IMR-90 (cell line): Measurements from ENCODE around the gene HADHA. TPM values are rescaled to one million over a fixed set of nuclear protein-coding genes. Genes with fewer than 3 reads are reported as not detected.

ENCODE experiments used
- ATAC-seq: fragments of 200-7000 bp; cut with Tn5 transposase; 2 replicates; pipeline ENCODE4 v1.9.1; 2020; ENCODE audit warnings: low read depth, mild to moderate bottlenecking, moderate library complexity
- BruUV-seq: library from RNA; stranded (reverse); fragments of 400-500 nt; replicated peaks from 2 replicates; lab custom pipeline; 2021; lab: Mats Ljungman, UMichigan
- CTCF ChIA-PET: fragments of 300-600 bp; formaldehyde crosslinking; extraction: SDS; loops from one replicate; lab custom pipeline; 2021; ENCODE audit warnings: antibody characterized with exemption; lab: Yijun Ruan, JAX
- POLR2A ChIA-PET: fragments of 300-600 bp; sonication (Branson Sonifier 250); formaldehyde crosslinking; loops from one replicate; lab custom pipeline; 2022; ENCODE audit warnings: antibody characterized with exemption; ENCODE audit not compliant: unreplicated experiment; lab: Charles Lee
- DNase-seq: peaks from one replicate; pipeline ENCODE4 v3.0.0; 2013
- H2AFZ ChIP-seq: replicated peaks from 2 replicates; pipeline ENCODE3; 2013; ENCODE audit warnings: low read length, mild to moderate bottlenecking; ENCODE audit not compliant: poor library complexity
- H2AK5ac ChIP-seq: 2 replicates; pipeline ENCODE4 v1.6.1; 2013; ENCODE audit warnings: low read depth, low read length, inconsistent platforms
- H2AK9ac ChIP-seq: replicated peaks from 2 replicates; pipeline ENCODE3; 2013; ENCODE audit warnings: mild to moderate bottlenecking, low read depth, low read length, moderate library complexity; ENCODE audit not compliant: poor library complexity
- H2BK120ac ChIP-seq: 2 replicates; pipeline ENCODE4 v1.6.1; 2013; ENCODE audit warnings: low read depth, low read length, inconsistent platforms
- H2BK15ac ChIP-seq: 3 replicates; pipeline ENCODE4 v1.6.1; 2013; ENCODE audit warnings: low read depth, low read length, inconsistent platforms
- H2BK20ac ChIP-seq: 2 replicates; pipeline ENCODE4 v1.6.1; 2013; ENCODE audit warnings: low read depth, mild to moderate bottlenecking, inconsistent platforms, low read length, moderate library complexity
- H2BK5ac ChIP-seq: 2 replicates; pipeline ENCODE4 v1.6.1; 2013; ENCODE audit warnings: mild to moderate bottlenecking, low read depth, low read length, inconsistent platforms; ENCODE audit not compliant: poor library complexity, severe bottlenecking
- H3K14ac ChIP-seq: replicated peaks from 2 replicates; pipeline ENCODE4 v1.6.1; 2013; ENCODE audit warnings: low read depth, low read length, inconsistent platforms
- H3K18ac ChIP-seq: 2 replicates; pipeline ENCODE4 v1.6.1; 2013; ENCODE audit warnings: low read depth, low read length, control low read depth
- H3K23ac ChIP-seq: 2 replicates; pipeline ENCODE4 v1.6.1; 2013; ENCODE audit warnings: low read depth, low read length, inconsistent platforms
- H3K27ac ChIP-seq: 2 replicates; pipeline ENCODE4 v1.5.1; 2013; ENCODE audit warnings: mild to moderate bottlenecking, control low read depth, low read length; ENCODE audit not compliant: insufficient read depth
- H3K27me3 ChIP-seq: 2 replicates; pipeline ENCODE4 v1.6.1; 2013; ENCODE audit warnings: low read length; ENCODE audit not compliant: control insufficient read depth, insufficient read depth
- H3K36me3 ChIP-seq: 2 replicates; pipeline ENCODE4 v1.6.1; 2013; ENCODE audit warnings: low read length, mixed read lengths; ENCODE audit not compliant: control insufficient read depth, insufficient read depth
- H3K4ac ChIP-seq: 2 replicates; pipeline ENCODE4 v1.6.1; 2013; ENCODE audit warnings: low read depth, low read length, inconsistent platforms
- H3K4me1 ChIP-seq: 2 replicates; pipeline ENCODE4 v1.6.1; 2013; ENCODE audit warnings: low read length, mixed read lengths; ENCODE audit not compliant: control insufficient read depth, insufficient read depth
- H3K4me2 ChIP-seq: 2 replicates; pipeline ENCODE4 v1.6.1; 2013; ENCODE audit warnings: low read depth, mild to moderate bottlenecking, control low read depth, low read length, moderate library complexity
- H3K4me3 ChIP-seq: 2 replicates; pipeline ENCODE4 v1.5.1; 2013; ENCODE audit warnings: low read depth, mild to moderate bottlenecking, control low read depth, low read length, moderate library complexity; ENCODE audit not compliant: insufficient read depth
- H3K56ac ChIP-seq: 2 replicates; pipeline ENCODE4 v1.6.1; 2013; ENCODE audit warnings: low read length, inconsistent platforms; ENCODE audit not compliant: insufficient read depth; ENCODE audit errors: extremely low read depth
- H3K79me1 ChIP-seq, 2 experiments: 2 replicates each; pipeline ENCODE4 v1.6.1; 2013; ENCODE audit warnings: low read length in 2 of 2, inconsistent platforms in 1 of 2, low read depth in 1 of 2
- H3K9ac ChIP-seq: 2 replicates; pipeline ENCODE4 v1.6.1; 2013; ENCODE audit warnings: low read depth, low read length, control low read depth
- H3K9me1 ChIP-seq: 2 replicates; pipeline ENCODE4 v1.6.1; 2013; ENCODE audit warnings: low read length, inconsistent platforms; ENCODE audit not compliant: insufficient read depth
- H3K9me3 ChIP-seq: 2 replicates; pipeline ENCODE4 v1.6.1; 2013; ENCODE audit warnings: low read length; ENCODE audit not compliant: control insufficient read depth, insufficient read depth
- H4K20me1 ChIP-seq: 2 replicates; pipeline ENCODE4 v1.6.1; 2013; ENCODE audit warnings: low read length, inconsistent platforms; ENCODE audit not compliant: insufficient read depth
- H4K5ac ChIP-seq: 2 replicates; pipeline ENCODE4 v1.6.1; 2013; ENCODE audit warnings: mild to moderate bottlenecking, low read depth, low read length, control low read depth
- H4K8ac ChIP-seq, 2 experiments: 2 replicates each; pipeline ENCODE4 v1.6.1; 2013; ENCODE audit warnings: low read depth in 2 of 2, low read length in 2 of 2, control low read depth in 1 of 2, inconsistent platforms in 1 of 2
- H4K91ac ChIP-seq: 2 replicates; pipeline ENCODE4 v1.6.1; 2013; ENCODE audit warnings: low read depth, low read length, inconsistent platforms; ENCODE audit not compliant: insufficient read depth
- BHLHE40 ChIP-seq: fragments of 150-350 bp; IDR thresholded peaks from 2 replicates; pipeline ENCODE4 v1.6.1; 2016; ENCODE audit warnings: mild to moderate bottlenecking, low read depth, low read length
- CEBPB ChIP-seq: IDR thresholded peaks from 2 replicates; pipeline ENCODE4 v1.6.1; 2012; ENCODE audit warnings: low read depth, low read length, improper control_type of control experiment
- CHD1 ChIP-seq: IDR thresholded peaks from 2 replicates; pipeline ENCODE4 v1.6.1; 2012; ENCODE audit warnings: low read depth, low read length, improper control_type of control experiment
- MAFK ChIP-seq: IDR thresholded peaks from 2 replicates; pipeline ENCODE4 v1.6.1; 2012; ENCODE audit warnings: low read depth, low read length, improper control_type of control experiment
- MXI1 ChIP-seq: IDR thresholded peaks from 2 replicates; pipeline ENCODE4 v1.6.1; 2012; ENCODE audit warnings: low read depth, mild to moderate bottlenecking, low read length, moderate library complexity, borderline replicate concordance
- NFE2L2 ChIP-seq: fragments of 150-350 bp; IDR thresholded peaks from 2 replicates; pipeline ENCODE4 v1.6.1; 2016; ENCODE audit warnings: low read depth, mild to moderate bottlenecking, low read length
- POLR2A ChIP-seq: IDR thresholded peaks from 2 replicates; pipeline ENCODE4 v1.6.1; 2012; ENCODE audit warnings: mild to moderate bottlenecking, low read depth, low read length
- RCOR1 ChIP-seq: IDR thresholded peaks from 2 replicates; pipeline ENCODE4 v1.6.1; 2012; ENCODE audit warnings: mild to moderate bottlenecking, low read length, improper control_type of control experiment; ENCODE audit not compliant: insufficient replicate concordance
- RFX5 ChIP-seq: IDR thresholded peaks from 2 replicates; pipeline ENCODE4 v1.8.0; 2012; ENCODE audit warnings: low read depth, mild to moderate bottlenecking, low read length, moderate library complexity
- SMC3 ChIP-seq: fragments of 150-350 bp; IDR thresholded peaks from 2 replicates; pipeline ENCODE4 v1.6.1; 2016; ENCODE audit warnings: low read depth, mild to moderate bottlenecking, antibody characterized with exemption, low read length, moderate library complexity
- WGBS, 2 experiments: methylation state at CpG; one replicate each; pipeline versions ENCODE4 v1.1.5 to v1.1.7; 2013; ENCODE audit warnings: missing lambda C conversion rate in 2 of 2; ENCODE audit not compliant: insufficient read length in 1 of 2; ENCODE audit errors: extremely low coverage in 2 of 2; 5-methylcytosine and 5-hydroxymethylcytosine counted together
- dilution Hi-C: fragments of 300-500 bp; cut with HindIII; formaldehyde crosslinking; loops from one replicate; pipeline ENCODE4 v1.14.3; 2018; ENCODE audit warnings: low sequenced_read_pairs; ENCODE audit not compliant: unreplicated experiment
- in situ Hi-C: fragments of 300-500 bp; cut with MboI; formaldehyde crosslinking; loops from 3 replicates; pipeline ENCODE4 v1.14.3; 2019; ENCODE audit warnings: low sequenced_read_pairs, inconsistent platforms, mixed read lengths
- intact Hi-C: fragments of 100-400 bp; cut with micrococcal nuclease; formaldehyde crosslinking; loops from 2 replicates; pipeline ENCODE4 v1.10.0; 2022
- polyA plus RNA-seq, 3 experiments: library from polyadenylated mRNA; depleted of rRNA; stranded (reverse); fragments of >200 nt; gene quantifications; 2 replicates each; pipeline ENCODE4 v1.2.3, GENCODE V29; 2012; ENCODE audit warnings: low replicate concordance in 1 of 3
- total RNA-seq: library from RNA; depleted of rRNA; stranded (reverse); fragments of >200 nt; gene quantifications from 2 replicates; pipeline ENCODE4 v1.2.3, GENCODE V29; 2012
- TF ChIP-seq, protein P1 (sequence below): fragments of 150-350 bp; IDR thresholded peaks from 2 replicates; pipeline ENCODE4 v1.6.1; 2016; ENCODE audit warnings: low read depth, mild to moderate bottlenecking, low read length, moderate library complexity, borderline replicate concordance
- TF ChIP-seq, protein P2 (sequence below): conservative IDR thresholded peaks from 2 replicates; pipeline ENCODE4 v1.5.1; 2012; ENCODE audit warnings: mild to moderate bottlenecking, low read depth, low read length, improper control_type of control experiment

Gene HADHA
- total and polyA plus RNA-seq, 2 of the 4 experiments (the other 2 are of a cell fraction), result 52.7 to 111 TPM

GRCh38 chr2:26178246-26178645, 66.2 kb downstream of the HADHA start (continued):
- no peak for TF ChIP-seq MXI1
- TF ChIP-seq RFX5, result no peak
- no peak for TF ChIP-seq CHD1
- no peak for TF ChIP-seq MAFK
- TF ChIP-seq CEBPB, result no peak
- no peak for TF ChIP-seq RCOR1
- no peak for TF ChIP-seq BHLHE40

DNA sequence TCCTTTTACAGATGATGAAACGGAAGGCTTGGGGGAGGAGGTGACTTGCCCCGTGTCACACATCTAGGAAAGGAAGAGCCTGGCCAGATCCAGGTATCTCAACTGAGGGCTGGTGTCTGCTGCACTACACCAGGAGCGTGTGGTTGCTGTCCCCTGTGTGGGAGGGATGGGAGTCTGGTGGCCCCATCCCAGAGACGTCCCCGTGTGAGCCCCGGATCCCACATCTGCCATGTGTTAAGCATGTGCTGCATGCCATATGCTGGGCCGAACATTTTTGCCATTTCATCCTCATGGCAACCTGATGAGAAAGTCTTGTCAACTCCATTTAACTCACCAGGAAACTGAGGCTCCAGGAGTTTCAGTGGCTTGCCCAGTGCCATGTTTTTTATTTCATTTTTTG, 67.3 kb downstream of the HADHA start:
- CTCF ChIA-PET, result no interaction called here
- no peak for DNase-seq

More for the DNA sequence above, 67.3 kb downstream of the HADHA start:
- H4K91ac ChIP-seq, result no peak overlapping the region
- intact Hi-C loops (no loop called here), dilution Hi-C loops (no loop called here), in situ Hi-C loops (no loop called here)
- no peak overlapping the region for H3K27ac ChIP-seq
- H2AK5ac ChIP-seq, result no peak overlapping the region
- WGBS, 2 experiments, result 80% methylated on average over 1 of the region's 7 CpGs; no CpG with 5 or more reads in 1 of the 2 experiments
- no peaks in the 10 kb centered on the region for H3K79me1 ChIP-seq
- peaks cover 39% of the 10 kb centered on the region for H3K27me3 ChIP-seq
- no peak overlapping the region for H3K4me2 ChIP-seq
- no peak overlapping the region for H4K8ac ChIP-seq
- H3K18ac ChIP-seq, result no peak overlapping the region
- no peak overlapping the region for H4K5ac ChIP-seq
- no peak overlapping the region for H2BK120ac ChIP-seq
- no peak overlapping the region for H2AFZ ChIP-seq
- POLR2A ChIA-PET, result no interaction called here
- no peak overlapping the region for H2BK5ac ChIP-seq
- H2BK20ac ChIP-seq, result no peak overlapping the region
- H2BK15ac ChIP-seq, result no peak overlapping the region
- no peak overlapping the region for H3K23ac ChIP-seq
- H3K4me3 ChIP-seq, result no peak overlapping the region
- no peaks in the 10 kb centered on the region for H3K36me3 ChIP-seq
- no peaks in the 10 kb centered on the region for H3K9me1 ChIP-seq
- no peak overlapping the region for H3K4ac ChIP-seq
- no peaks in the 10 kb centered on the region; the same call in 1 of the 2 replicates for H3K9me3 ChIP-seq
- TF ChIP-seq BHLHE40 (no peak), POLR2A (no peak), SMC3 (no peak), CEBPB (no peak), NFE2L2 (no peak), MAFK (no peak)
- TF ChIP-seq, protein P1, sequence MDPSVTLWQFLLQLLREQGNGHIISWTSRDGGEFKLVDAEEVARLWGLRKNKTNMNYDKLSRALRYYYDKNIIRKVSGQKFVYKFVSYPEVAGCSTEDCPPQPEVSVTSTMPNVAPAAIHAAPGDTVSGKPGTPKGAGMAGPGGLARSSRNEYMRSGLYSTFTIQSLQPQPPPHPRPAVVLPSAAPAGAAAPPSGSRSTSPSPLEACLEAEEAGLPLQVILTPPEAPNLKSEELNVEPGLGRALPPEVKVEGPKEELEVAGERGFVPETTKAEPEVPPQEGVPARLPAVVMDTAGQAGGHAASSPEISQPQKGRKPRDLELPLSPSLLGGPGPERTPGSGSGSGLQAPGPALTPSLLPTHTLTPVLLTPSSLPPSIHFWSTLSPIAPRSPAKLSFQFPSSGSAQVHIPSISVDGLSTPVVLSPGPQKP, result no peak
- TF ChIP-seq, protein P2, sequence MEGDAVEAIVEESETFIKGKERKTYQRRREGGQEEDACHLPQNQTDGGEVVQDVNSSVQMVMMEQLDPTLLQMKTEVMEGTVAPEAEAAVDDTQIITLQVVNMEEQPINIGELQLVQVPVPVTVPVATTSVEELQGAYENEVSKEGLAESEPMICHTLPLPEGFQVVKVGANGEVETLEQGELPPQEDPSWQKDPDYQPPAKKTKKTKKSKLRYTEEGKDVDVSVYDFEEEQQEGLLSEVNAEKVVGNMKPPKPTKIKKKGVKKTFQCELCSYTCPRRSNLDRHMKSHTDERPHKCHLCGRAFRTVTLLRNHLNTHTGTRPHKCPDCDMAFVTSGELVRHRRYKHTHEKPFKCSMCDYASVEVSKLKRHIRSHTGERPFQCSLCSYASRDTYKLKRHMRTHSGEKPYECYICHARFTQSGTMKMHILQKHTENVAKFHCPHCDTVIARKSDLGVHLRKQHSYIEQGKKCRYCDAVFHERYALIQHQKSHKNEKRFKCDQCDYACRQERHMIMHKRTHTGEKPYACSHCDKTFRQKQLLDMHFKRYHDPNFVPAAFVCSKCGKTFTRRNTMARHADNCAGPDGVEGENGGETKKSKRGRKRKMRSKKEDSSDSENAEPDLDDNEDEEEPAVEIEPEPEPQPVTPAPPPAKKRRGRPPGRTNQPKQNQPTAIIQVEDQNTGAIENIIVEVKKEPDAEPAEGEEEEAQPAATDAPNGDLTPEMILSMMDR, result no peak
- no peak overlapping the region for H3K9ac ChIP-seq
- no peak for ATAC-seq
- BruUV-seq, result no TSS peak
- H4K20me1 ChIP-seq, result no peaks in the 10 kb centered on the region
- no peaks in the 10 kb centered on the region for H3K4me1 ChIP-seq
- no peak overlapping the region for H2AK9ac ChIP-seq
- no peak overlapping the region for H3K56ac ChIP-seq
- no peak overlapping the region for H3K14ac ChIP-seq
